Amniotic stem cell (primary cell): Measurements from ENCODE around the gene RASSF10.
"Not testable (repeated sequence)": the region's sequence is repeated elsewhere in the genome, so short reads cannot be mapped to it uniquely, and the experiment has no call there.

Experiments used
- DNase-seq: peaks from one replicate; lab custom pipeline; 2025; lab: John Stamatoyannopoulos, UW

Gene RASSF10

DNA sequence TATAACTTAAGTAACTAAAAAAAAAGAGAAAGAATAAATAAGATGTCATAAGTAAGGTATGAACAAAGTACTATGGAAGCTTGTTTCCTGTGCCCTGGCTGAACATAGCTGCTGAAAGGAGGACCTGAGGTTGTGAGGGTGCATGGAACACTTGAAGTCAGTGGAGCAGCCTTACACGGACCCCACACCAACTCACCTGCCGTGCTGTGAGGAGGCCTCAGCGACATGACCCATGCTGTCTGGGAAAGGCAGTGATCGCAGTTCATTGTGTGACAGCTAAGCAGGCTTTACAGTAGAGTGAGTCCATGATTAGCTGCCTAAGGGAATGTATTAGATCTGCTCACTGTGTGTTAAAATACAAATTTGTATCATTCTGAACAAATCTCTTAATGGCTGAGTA, 17.6 kb downstream of the RASSF10 start:
- DNase-seq: no peak

DNA sequence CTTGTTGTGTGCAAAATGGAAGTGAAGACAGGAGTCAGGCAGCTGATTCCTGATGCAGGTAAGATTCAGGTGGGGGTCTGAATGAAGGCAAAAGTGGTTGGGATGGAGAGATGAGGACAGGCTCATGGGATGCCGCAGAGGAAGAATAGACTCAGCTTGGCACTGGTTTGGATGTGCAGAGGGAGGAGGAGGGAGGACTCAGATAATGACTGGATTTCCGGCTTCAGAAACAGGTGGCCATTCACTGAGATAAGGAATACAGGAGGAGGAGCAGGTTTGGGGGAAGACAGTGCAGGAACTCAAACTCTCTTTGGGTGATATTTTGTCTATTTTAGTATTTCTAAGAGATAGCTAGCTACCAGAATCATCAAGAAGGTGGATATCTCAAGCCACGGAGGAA, 19.2 kb downstream of the RASSF10 start:
- DNase-seq: no peak

DNA sequence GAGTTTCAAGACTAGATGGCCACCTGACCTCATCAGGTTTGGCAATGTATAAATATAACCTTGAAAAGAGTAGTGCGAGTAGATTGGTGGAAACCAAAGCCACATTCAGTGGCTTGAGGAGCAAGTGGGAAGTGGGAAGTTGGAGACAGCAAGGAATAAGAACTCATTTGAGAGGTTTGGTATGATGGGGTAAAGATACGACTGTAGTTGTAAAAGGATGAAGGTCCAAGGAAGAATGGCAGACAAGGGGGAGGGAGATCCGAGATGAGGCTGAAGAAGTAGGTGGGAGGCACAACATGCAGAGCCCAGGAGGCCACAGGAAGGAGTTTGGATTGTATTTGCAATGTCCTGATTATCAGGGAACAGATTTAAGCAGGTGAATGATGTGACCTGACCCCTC, 20.8 kb downstream of the RASSF10 start:
- DNase-seq: no peak

DNA sequence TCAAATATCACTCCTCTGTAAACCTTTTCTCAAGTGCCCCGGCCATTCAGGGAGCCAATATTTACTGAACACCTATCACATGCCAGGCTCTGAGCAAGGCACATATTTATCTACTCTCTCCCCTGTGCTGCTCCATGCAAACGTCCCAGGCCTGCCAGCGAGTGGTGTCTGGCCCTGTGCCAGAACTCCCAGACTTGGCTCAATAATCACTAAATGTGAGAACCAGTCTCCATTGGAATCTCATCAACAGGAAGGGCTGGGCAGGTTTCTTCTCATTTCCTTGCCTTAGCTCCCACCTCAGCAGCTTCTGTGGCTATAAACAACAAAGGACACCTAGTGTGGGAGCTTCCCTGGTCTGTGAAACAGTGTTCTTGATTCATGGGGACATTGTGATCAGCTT, 21.7 kb downstream of the RASSF10 start:
- DNase-seq: no peak

DNA sequence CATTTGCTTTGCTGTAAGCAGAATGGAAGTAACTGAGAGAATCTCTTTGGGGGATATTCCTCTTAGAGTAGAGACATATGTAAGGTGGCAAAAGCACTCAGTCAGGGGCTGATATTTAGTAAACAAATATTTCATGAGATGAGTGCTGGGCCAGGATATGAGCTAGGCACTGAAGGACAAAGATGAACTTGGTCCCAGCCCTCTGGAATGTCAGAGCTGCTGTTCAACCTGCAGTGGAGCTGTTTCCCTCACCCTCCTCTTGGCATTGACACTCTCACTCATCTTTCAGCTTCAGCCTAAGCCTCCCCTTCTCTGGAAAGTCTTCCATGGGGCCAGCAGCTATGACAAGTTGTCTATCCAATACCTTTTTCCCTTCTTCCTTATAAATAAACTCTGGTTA, 22.2 kb downstream of the RASSF10 start:
- DNase-seq: no peak

DNA sequence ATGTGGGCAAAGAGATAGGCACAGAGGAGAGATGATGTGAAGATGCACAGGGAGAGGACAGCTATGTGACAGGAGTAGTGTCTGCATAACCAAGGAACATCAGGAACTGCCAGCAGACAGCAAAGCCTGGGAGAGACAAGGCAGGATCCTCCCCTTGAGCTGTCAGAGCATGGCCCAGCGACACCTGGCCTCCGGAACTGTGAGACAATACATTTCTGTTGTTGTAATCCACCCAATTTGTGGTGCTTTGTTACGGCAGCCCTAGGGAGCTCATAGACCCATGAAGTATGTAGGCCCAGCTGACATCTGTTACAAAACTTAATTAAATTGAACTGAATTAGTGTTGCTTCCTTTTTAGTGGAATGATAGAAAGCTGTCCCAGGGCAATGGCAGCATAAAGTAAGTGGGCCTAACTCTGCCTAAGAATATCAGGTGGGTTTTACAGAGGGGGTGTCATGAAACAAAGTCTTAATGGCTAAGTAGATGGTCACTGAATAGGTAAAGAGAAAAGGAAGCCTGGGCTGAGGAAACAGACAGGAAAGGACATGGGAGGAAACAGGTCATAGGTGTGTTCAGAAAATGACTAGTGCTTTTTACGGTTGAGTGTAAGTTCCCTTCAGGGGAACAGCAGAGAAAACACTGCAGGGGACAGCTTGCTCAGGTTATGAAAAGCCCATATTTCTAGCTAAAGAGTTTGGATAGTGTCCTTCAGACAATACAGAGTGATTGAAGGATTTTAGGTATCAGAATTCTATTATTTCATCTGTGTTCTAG, 24.8 kb downstream of the RASSF10 start:
- DNase-seq: no peak

DNA sequence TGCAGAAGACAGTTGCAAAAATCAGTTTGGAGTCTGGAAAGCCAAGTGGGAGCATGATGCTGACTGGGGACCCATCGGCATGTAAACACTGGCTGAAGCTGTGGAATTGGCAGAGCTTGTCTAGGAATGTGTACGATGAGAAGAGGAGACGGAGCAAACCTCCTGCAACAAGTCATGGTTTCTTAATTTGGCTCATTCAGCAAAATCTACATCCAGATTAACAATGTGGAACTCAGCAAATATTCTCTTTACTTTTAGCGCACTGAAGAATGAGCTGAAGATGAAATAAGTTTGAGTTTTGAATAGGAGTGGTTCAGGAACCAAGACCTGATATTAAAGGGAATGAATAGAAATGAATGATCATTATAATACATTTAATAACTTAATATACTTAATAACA, 26.6 kb downstream of the RASSF10 start:
- DNase-seq: no peak

DNA sequence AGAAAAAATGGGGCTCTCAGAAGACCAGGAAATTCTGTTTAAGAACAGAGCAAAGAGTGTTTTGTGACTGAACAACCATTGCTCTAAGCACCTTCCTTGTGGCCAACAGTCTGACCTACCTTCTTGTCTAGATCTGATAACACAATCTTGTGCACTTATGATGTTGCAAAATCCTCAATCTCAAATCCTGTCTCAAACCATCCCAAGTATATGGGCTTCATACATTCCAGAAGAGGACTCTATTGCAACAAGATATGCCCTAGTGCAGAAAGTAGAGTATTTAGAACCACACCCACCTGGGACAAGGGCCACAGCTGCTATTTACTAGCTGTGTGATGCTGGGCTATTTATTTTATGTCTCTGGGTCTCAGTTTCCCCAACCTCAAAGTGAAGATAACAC, 27.1 kb downstream of the RASSF10 start:
- no peak for DNase-seq

DNA sequence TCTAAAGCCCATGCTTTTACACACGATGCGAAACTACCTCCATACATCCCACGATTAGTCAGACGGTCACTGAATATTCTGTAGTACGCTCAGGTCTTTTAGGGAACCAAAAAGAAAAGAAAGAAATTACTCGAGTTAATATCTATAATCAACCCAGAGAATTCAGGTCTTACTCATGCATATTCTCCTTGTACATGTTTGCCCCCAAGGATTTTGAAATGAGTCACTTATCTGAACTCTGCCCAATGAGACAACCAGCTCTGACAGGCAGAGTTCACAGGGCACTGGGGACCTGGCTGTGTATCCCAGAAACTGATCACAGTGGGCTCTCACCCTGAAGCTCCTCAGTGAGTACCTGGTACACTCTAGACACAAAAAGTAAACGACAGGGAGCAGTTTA, 29.2 kb downstream of the RASSF10 start:
- DNase-seq: no peak

DNA sequence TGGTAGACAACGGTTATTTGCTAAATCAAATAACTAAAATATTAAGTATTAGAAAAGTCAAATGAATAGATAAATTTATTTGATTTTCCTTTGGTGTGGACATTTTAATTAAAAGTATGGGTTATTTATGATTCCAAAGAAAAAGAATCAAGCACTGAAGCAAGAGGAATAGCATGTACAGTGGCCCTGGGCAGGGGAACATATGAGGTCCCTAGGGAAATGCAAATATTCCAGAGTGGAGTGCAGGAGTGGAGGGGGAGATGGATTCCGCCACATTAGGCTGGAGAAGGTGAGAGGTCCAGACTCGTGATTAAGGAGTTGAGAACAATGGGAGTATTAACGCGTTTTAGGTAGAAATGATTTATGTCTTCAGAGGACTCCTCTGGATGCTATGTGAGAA, 30.0 kb downstream of the RASSF10 start:
- DNase-seq: no peak

DNA sequence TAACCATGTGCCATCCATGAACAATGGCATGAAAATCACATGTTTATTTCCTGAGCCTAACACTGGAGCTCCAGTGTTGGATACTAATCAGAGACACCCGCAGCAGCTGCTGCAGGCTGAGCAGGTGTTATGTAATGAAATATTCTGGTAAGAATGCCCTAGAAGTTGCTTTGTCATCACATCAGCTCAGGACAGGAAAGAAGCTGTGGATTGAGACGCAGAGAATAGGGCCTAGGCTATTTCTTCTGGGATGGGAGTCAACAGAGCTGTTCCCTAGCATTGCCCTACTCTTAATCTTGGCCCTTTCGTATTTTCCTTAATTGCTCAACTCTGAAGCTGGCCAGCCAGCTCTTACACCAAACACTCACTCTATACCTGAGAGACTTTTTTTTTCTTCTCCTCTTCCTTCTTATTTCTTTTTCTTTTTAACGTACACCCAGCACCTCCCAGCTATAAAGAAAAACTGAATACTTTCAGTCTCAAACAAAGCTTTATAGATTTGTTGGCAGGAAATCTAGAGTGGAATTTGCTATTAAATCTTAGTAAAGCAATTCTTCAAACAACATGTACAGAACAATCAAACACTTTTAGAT, 31.9 kb downstream of the RASSF10 start:
- DNase-seq: no peak

DNA sequence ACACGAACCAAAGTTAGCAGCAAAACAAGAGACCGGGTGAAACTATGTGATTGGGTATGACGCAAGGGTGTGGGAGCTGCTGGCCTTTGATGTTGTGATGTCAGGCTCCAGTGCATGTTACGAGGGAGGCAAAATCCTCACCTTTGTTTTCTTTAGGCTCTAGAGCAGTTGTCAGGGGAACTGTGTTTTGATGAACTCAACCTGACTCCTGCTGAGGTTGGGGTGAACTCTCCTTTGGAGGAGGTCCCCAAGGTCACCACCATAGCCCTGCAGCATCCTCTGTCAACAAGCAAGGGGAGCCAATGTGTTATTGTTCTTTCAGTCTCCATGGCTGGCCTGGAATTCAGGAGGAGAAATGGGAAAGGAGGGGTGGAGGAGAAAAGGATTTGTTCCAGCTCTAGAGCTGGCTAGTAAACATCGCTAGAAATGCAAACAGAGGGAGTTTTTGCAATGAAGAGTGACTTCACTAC, 33.8 kb downstream of the RASSF10 start:
- no peak for DNase-seq

DNA sequence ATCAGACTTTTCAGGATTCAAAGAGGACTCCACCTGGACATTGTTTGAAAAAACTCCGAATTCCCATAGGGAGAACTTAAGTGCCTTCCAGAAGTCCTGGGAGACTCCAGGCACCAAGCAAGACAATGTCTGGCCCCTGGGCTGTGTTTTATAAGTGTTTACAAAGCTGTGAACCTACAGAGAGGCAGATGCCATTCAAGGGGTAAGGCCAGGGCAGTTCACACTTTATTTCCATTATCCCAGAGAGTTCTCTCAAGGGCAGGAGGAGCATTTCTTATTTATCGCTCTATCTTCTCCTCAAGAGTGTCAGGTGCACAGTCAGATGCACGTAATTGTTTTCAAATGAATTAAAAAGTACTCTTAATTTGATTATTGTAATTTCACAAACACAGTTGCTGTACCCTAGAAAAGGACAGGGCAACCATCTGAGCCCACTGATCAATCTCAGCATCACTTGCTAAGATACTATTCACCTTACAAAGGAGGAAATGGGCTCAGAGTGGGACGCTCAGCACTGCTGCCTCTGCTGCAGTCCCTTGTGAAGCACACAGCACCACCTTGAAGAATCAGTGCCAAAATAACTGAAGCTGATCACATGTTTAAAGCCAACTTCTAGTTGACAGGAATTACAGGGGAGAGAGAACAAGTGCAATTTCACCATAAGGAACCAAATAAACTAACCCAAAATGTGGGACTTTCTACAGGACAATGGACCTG, 35.0 kb downstream of the RASSF10 start:
- no peak for DNase-seq

DNA sequence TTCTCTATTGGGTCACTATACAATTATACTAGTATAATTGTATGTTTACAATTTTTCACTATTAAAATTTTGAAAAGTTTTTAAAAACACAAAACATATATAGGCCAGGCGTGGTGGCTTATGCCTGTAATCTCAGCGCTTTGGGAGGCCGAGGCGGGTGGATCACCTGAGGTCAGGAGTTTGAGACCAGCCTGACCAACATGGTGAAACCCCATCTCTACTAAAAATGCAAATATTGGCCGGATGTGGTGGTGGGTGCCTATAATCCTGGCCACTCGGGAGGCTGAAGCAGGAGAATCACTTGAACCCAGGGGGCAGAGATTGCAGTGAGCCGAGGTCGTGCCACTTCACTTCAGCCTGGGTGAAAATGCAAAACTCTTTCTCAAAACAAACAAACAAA, 36.0 kb downstream of the RASSF10 start:
- DNase-seq: not testable (repeated sequence)

DNA sequence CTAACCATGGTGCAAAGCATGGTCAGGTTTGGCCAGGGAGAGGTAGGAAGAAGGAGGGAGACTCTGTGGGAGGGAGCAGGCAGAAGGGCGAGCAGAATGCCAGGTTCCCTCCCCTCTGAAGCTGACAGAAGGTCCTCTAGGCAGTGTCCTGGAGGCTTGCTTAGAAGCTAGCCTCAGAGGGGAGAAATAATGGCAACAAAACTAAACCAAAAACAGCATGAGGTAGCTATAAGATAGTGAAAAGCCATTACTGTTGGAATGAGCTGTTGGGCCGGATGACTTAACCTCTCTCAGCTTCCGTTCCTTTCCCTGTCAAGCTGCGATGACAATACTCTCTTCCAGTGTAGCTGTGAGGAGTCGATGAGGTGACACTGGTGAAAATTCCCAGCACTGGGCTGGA, 36.6 kb downstream of the RASSF10 start:
- DNase-seq: no peak

DNA sequence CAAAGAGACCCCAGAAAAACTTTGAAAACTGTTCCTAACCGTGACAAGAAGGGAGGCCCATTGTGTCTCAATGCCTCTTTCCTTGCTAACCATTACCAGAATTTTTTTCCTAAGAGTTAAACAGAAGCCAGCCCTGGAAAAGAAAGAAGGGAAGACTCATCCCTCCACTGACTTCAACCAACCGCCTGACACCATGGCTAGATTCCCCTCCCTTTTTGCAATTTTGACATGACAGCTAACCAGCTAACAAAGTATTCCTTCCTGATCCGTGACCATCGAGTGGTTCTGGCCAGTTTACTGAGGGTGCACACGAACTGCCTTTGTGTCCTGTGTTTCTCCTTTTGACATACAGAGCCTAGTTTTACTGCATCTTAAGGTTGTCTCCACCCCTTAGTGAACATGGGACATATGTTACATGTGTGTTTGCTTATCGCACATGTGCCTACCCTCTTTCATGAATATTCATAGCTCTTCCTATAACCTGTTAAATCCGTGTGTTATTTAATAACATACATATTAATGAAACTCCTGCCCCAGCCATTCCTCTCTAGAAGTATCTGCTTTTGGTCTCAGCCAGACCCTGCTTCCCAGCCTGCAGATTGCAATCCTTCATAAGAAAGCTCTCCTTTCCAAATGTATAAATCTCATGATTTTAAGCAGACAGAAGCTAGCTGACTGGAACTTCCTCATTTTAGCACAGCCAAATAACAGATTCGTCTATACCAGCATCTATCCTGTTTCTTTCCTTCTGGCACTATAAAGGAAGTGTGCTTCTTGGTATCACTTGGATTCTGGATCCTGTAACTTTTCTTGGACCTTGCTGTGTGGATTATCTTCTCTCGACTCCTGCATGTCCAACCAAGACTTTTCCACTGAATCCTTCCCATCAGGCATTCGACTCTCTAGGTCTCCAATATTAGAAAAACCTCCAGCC, 37.8 kb downstream of the RASSF10 start:
- no peak for DNase-seq

DNA sequence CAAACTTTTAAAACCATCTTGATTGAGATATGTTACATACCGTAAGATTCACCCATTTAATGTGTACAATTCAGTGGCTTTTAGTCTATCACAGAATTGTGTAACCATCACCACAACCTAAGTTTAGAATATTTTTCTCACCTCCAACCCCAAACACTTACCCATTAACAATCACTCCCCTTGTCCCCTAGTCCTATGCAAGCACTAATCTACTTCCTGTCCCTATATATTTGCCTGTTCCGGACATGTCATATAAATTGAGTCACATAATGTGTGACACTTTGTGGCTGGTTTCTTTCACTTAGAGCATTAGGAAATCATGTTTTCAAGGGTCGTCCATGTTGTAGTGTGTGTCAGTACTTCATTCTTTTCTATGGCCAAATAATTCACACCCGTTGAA, 38.8 kb downstream of the RASSF10 start:
- no peak for DNase-seq

DNA sequence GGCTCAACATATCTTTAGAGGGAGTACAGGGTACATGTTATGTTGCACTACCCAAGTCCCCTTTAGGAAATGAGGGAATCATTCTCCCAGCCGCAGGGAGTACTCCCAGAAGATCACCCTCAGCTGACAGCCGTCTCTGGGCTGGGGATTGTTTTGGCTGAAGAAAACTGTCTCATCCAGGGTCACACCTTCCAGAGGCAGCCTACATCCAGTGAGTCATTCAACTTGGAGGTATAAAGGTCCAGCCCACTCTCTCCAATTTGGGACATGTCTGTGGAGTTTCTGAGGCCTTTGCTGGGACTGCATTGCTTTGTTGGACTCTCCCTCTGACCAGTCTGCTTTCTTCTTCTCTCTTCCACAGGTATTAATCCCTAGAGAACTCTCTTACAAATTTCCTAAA, 42.1 kb downstream of the RASSF10 start:
- DNase-seq: no peak

DNA sequence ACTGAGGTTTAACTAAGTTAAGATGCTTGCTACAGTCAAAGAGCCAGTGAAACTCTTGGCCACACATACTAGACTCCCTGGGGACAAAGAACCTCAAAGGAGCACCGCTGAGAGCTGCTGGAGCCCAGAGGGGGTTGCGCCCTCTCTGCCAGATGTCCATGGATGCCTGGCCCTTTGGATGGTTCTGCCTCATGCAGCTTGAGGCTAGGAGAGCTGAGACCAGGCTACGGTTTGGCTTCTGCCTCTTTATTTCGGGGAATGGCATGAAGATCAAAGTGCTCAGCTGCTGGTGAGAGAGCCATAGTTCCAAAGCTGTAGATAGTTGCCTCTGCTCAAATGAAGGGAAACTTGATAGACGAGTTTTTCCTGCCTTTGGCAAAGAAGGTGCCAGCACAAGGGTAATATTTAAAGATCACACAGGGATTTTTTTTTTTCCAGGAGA, 43.0 kb downstream of the RASSF10 start:
- no peak for DNase-seq

DNA sequence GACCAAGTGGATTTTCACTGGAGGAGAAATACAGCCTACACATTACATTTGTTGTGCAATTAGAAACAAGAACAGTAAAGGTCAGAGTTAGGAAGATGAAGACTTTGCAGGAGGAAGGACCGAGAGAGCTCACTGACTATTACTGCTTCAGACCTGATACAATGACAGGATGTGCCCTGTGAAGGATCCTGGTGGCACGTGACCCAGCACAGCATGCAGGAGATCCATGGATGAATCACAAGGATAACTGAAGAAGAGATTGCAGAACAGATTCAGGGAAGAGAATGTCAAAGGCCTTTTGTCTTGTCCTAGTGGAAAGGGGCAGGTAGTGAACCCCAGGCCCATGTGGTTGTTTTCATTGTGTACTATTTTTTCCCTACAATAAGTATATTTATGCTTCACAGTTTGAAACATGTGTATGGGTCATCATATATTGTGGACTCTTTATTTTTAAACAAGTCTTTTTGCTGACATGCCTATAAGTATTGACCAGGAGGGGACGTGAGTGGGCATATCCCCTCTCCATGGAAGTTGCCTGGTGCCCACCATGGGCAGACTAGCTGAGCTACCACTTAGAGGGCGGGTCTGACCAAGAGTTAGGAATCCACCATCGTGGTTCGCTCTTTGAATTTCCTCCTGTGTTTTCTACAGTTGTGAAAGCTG, 44.3 kb downstream of the RASSF10 start:
- DNase-seq: no peak

DNA sequence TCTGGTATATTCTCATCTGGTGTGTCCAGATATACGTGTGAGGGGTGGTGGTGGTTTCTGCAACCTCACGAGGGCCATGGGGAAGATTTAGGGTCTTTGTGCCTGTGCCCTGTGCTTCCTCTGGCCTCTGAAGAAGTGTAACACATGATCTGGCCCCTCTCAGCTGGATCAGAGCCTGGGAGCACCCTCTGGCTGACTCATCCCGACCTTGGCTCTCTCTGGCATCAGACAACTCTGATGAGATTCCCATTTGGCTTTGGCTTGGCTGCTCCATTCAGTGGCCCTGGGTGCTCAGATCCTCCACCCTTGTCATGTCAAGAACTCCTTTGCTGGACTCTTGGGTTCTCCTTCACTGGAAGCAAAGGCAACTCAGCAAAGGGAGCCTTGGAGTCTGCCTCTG, 45.2 kb downstream of the RASSF10 start:
- DNase-seq: no peak

DNA sequence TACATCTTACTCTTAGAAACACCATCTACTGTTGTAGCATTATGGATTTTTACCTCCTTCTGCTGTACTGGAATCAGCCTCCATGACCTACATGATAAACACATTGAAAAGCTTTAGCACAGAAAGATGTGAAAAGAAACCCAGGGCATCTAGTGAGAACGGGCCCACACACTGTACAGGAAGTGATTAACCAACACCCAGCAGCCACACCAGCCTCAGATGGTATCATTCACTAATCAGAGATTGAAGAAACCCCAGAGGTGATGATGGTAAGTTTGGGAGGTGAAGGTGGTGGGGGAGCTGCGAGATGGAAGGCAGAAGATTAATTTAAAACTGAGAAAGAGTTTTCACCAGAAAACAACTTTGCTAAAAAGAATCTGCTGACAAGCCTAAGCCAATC, 46.1 kb downstream of the RASSF10 start:
- DNase-seq: no peak
